NOMO-1 (cell line): ENCODE measurements around the gene SF3B1.
"Not testable (repeated sequence)": the region's sequence is repeated elsewhere in the genome, so short reads cannot be mapped to it uniquely, and the experiment has no call there.

ENCODE experiments used
- DNase-seq, 2 experiments: peaks; one replicate each; lab custom pipeline; 2025; ENCODE audit not compliant: unreplicated experiment in 2 of 2; lab: John Stamatoyannopoulos, UW

Gene SF3B1

GRCh38 chr2:197383825-197384224 is 51.0 kb downstream of the SF3B1 start:
- DNase-seq: no peak

- DNase-seq: no peak
Observed at GRCh38 chr2:197381641-197382040, 53.2 kb downstream of the SF3B1 start.

- DNase-seq: peak in 1 of 2 experiments; percentile 20
Observed at GRCh38 chr2:197379918-197380309, 54.9 kb downstream of the SF3B1 start.

- DNase-seq: not testable (repeated sequence)
Observed at GRCh38 chr2:197379308-197379917, 55.4 kb downstream of the SF3B1 start.

- DNase-seq: peak in 1 of 2 experiments; percentile 55
Observed at GRCh38 chr2:197378494-197379307, 56.1 kb downstream of the SF3B1 start.

GRCh38 chr2:197378086-197378485 is 56.7 kb downstream of the SF3B1 start:
- DNase-seq: no peak

- no peak for DNase-seq
Observed at GRCh38 chr2:197377670-197378069, 57.2 kb downstream of the SF3B1 start.

GRCh38 chr2:197372592-197372991 is 62.2 kb downstream of the SF3B1 start:
- DNase-seq: no peak

- not testable (repeated sequence) for DNase-seq
Observed at GRCh38 chr2:197370664-197371063, 64.2 kb downstream of the SF3B1 start.

GRCh38 chr2:197369933-197370320 is 64.9 kb downstream of the SF3B1 start:
- no peak for DNase-seq

GRCh38 chr2:197369228-197369932 is 65.4 kb downstream of the SF3B1 start:
- DNase-seq: no peak

GRCh38 chr2:197368412-197368811 is 66.4 kb downstream of the SF3B1 start:
- DNase-seq: peak in 1 of 2 experiments; percentile 24

- no peak for DNase-seq
Observed at GRCh38 chr2:197363998-197364397, 70.8 kb downstream of the SF3B1 start.

GRCh38 chr2:197360744-197361156 is 74.1 kb downstream of the SF3B1 start:
- peak in 1 of 2 experiments; percentile 11 for DNase-seq

GRCh38 chr2:197359859-197360258 is 75.0 kb downstream of the SF3B1 start:
- no peak for DNase-seq

- DNase-seq: no peak
Observed at GRCh38 chr2:197358931-197359330, 75.9 kb downstream of the SF3B1 start.

- no peak for DNase-seq
Observed at GRCh38 chr2:197357986-197358385, 76.8 kb downstream of the SF3B1 start.

GRCh38 chr2:197356136-197356535 is 78.7 kb downstream of the SF3B1 start:
- DNase-seq: peak in 1 of 2 experiments; percentile 16

GRCh38 chr2:197354169-197354558 is 80.7 kb downstream of the SF3B1 start:
- DNase-seq: no peak

GRCh38 chr2:197353393-197354168 is 81.2 kb downstream of the SF3B1 start:
- no peak for DNase-seq

- no peak for DNase-seq
Observed at GRCh38 chr2:197349699-197350098, 85.1 kb downstream of the SF3B1 start.
